ENCODE data around the gene SEZ6.

Gene SEZ6

GRCh38 chr17:28953444-28954118 lies 52.3 kb downstream of the SEZ6 start:
- peak; percentile 65 for DNase-seq (ENCODE audit: low read depth)

- peak; percentile 100 for DNase-seq (ENCODE audit: low read depth)
Measured at GRCh38 chr17:28951991-28952975, 53.5 kb downstream of the SEZ6 start.

GRCh38 chr17:28951428-28951990 lies 54.3 kb downstream of the SEZ6 start, which contains the start of gene PHF12:
Gene PHF12 (minus strand): TSS chr17:28951518. CDS start chr17:28950960, 558 bp downstream.
- peak; percentile 100 for DNase-seq (ENCODE audit: low read depth)

- peak; percentile 38 for DNase-seq (ENCODE audit: low read depth)
Measured at GRCh38 chr17:28950752-28951427, 54.9 kb downstream of the SEZ6 start.

- DNase-seq (ENCODE audit: low read depth) = peak; percentile 68
Measured at GRCh38 chr17:28950017-28950751, 55.6 kb downstream of the SEZ6 start.

GRCh38 chr17:28949185-28950016 lies 56.4 kb downstream of the SEZ6 start:
- peak; percentile 70 for DNase-seq (ENCODE audit: low read depth)

GRCh38 chr17:28948873-28949184 lies 57.0 kb downstream of the SEZ6 start:
- DNase-seq (ENCODE audit: low read depth) = no peak

- DNase-seq (ENCODE audit: low read depth) = peak; percentile 19
Measured at GRCh38 chr17:28948342-28948741, 57.5 kb downstream of the SEZ6 start.

GRCh38 chr17:28947639-28948038 lies 58.2 kb downstream of the SEZ6 start:
- no peak for DNase-seq (ENCODE audit: low read depth)

GRCh38 chr17:28946239-28946638 lies 59.6 kb downstream of the SEZ6 start:
- DNase-seq (ENCODE audit: low read depth) = peak; percentile 94

GRCh38 chr17:28944862-28945741 lies 60.7 kb downstream of the SEZ6 start:
- peak; percentile 83 for DNase-seq (ENCODE audit: low read depth)

GRCh38 chr17:28944343-28944742 lies 61.5 kb downstream of the SEZ6 start:
- DNase-seq (ENCODE audit: low read depth) = no peak

- DNase-seq (ENCODE audit: low read depth) = no peak
Measured at GRCh38 chr17:28942925-28943324, 62.9 kb downstream of the SEZ6 start.

- no peak for DNase-seq (ENCODE audit: low read depth)
Measured at GRCh38 chr17:28941251-28941650, 64.6 kb downstream of the SEZ6 start.

GRCh38 chr17:28940675-28941074 lies 65.2 kb downstream of the SEZ6 start:
- no peak for DNase-seq (ENCODE audit: low read depth)

GRCh38 chr17:28940142-28940541 lies 65.7 kb downstream of the SEZ6 start:
- DNase-seq (ENCODE audit: low read depth) = no peak

- DNase-seq (ENCODE audit: low read depth) = no peak
Measured at GRCh38 chr17:28938552-28938951, 67.3 kb downstream of the SEZ6 start.

- DNase-seq (ENCODE audit: low read depth) = no peak
Measured at GRCh38 chr17:28937044-28937729, 68.6 kb downstream of the SEZ6 start.
